H1 (cell line): ENCODE data around the gene GNAO1. TPM values are rescaled to one million over a fixed set of nuclear protein-coding genes. Genes with fewer than 3 reads are reported as not detected.
A peak's percentile ranks its signal among the peaks of the same experiment; 100 is the strongest.

Experiments
- CTCF ChIA-PET: fragments of 300-600 bp; sonication (Branson Sonifier 250); formaldehyde crosslinking; loops from one replicate; lab custom pipeline; 2021; ENCODE audit not compliant: partially characterized antibody; lab: Charles Lee
- POLR2A ChIA-PET: fragments of 300-600 bp; sonication (Branson Sonifier 250); formaldehyde crosslinking; loops from one replicate; lab custom pipeline; 2021; ENCODE audit warnings: inconsistent platforms; ENCODE audit not compliant: partially characterized antibody; lab: Charles Lee
- DNase-seq, 2 experiments: peaks; one replicate each; pipeline versions ENCODE4 v3.0.0 to v3.0.0-alpha.2; 2010 to 2022; ENCODE audit warnings: low spot score in 2 of 2, low read depth in 1 of 2, mixed read lengths in 1 of 2
- FAIRE-seq: peaks from 2 replicates; lab custom pipeline; 2011; peaks lifted over from hg19 to GRCh38; lab: Jason Lieb, UNC
- H2AFZ ChIP-seq: 2 replicates; pipeline ENCODE4 v1.8.1; 2012; ENCODE audit warnings: low read length, inconsistent platforms
- H2AK5ac ChIP-seq: 2 replicates; pipeline ENCODE4 v1.6.1; 2013; ENCODE audit warnings: low read depth, low read length
- H2BK120ac ChIP-seq: replicated peaks from 2 replicates; pipeline ENCODE3; 2013; ENCODE audit warnings: low read depth, low read length, inconsistent platforms
- H2BK12ac ChIP-seq: 2 replicates; pipeline ENCODE4 v1.6.1; 2013; ENCODE audit warnings: low read depth, low read length
- H2BK15ac ChIP-seq: 2 replicates; pipeline ENCODE4 v1.6.1; 2013; ENCODE audit warnings: low read length
- H2BK20ac ChIP-seq: 2 replicates; pipeline ENCODE4 v1.6.1; 2013; ENCODE audit warnings: low read length
- H2BK5ac ChIP-seq: 2 replicates; pipeline ENCODE4 v1.6.1; 2013; ENCODE audit warnings: low read depth, low read length
- H3K14ac ChIP-seq: 2 replicates; pipeline ENCODE4 v1.6.1; 2013; ENCODE audit warnings: inconsistent platforms; ENCODE audit not compliant: insufficient read length
- H3K18ac ChIP-seq: 2 replicates; pipeline ENCODE4 v1.6.1; 2013; ENCODE audit warnings: low read length; ENCODE audit errors: extremely low read depth
- H3K23ac ChIP-seq: 2 replicates; pipeline ENCODE4 v1.6.1; 2013; ENCODE audit warnings: inconsistent platforms; ENCODE audit not compliant: insufficient read length
- H3K23me2 ChIP-seq: 2 replicates; pipeline ENCODE4 v1.6.1; 2013; ENCODE audit warnings: low read depth, low read length
- H3K27ac ChIP-seq: 2 replicates; pipeline ENCODE4 v1.6.1; 2011; ENCODE audit warnings: low read depth, low read length, inconsistent platforms
- H3K27me3 ChIP-seq, 4 experiments: replicated peaks in 1 of 4; 1 replicate in 1 of 4; 2 replicates in 3 of 4; pipeline versions ENCODE4 v1.6.1 to v1.8.1; 2011 to 2013; ENCODE audit warnings: low read length in 3 of 4, mild to moderate bottlenecking in 3 of 4, inconsistent platforms in 2 of 4, mixed read lengths in 2 of 4, moderate library complexity in 1 of 4; ENCODE audit not compliant: control insufficient read depth in 3 of 4, insufficient read depth in 3 of 4; ENCODE audit errors: extremely low read depth in 1 of 4
- H3K36me3 ChIP-seq, 4 experiments: 2 replicates each; pipeline versions ENCODE4 v1.6.1 to v1.8.1; 2011 to 2013; ENCODE audit warnings: mild to moderate bottlenecking in 4 of 4, low read length in 3 of 4, moderate library complexity in 2 of 4, control low read depth in 1 of 4, inconsistent platforms in 1 of 4; ENCODE audit not compliant: insufficient read depth in 4 of 4, control insufficient read depth in 2 of 4
- H3K4ac ChIP-seq: replicated peaks from 2 replicates; pipeline ENCODE3; 2013; ENCODE audit warnings: low read length, low read depth, mixed read lengths, inconsistent platforms; ENCODE audit not compliant: insufficient read length
- H3K4me1 ChIP-seq, 4 experiments: replicated peaks in 1 of 4; 1 replicate in 1 of 4; 2 replicates in 3 of 4; pipeline versions ENCODE4 v1.6.1 to v1.8.1; 2011 to 2013; ENCODE audit warnings: low read length in 3 of 4, inconsistent platforms in 2 of 4, mixed read lengths in 1 of 4; ENCODE audit not compliant: insufficient read depth in 4 of 4, control insufficient read depth in 3 of 4
- H3K4me2 ChIP-seq, 2 experiments: 2 replicates each; pipeline versions ENCODE4 v1.6.1 to v1.8.1; 2011 to 2013; ENCODE audit warnings: low read depth in 2 of 2, low read length in 2 of 2, control low read depth in 1 of 2, inconsistent platforms in 1 of 2, mild to moderate bottlenecking in 1 of 2; ENCODE audit not compliant: insufficient read depth in 1 of 2
- H3K4me3 ChIP-seq, 4 experiments: fragments of 200-600, 300-600 bp in 1 of 4; sonication (generic), shearing (Covaris generic), sonication (Bioruptor Twin) in 1 of 4; 2 replicates each; pipeline versions ENCODE4 v1.5.1 to v1.8.1; 2011 to 2016; ENCODE audit warnings: low read length in 4 of 4, low read depth in 3 of 4, control low read depth in 2 of 4, inconsistent platforms in 2 of 4, mild to moderate bottlenecking in 2 of 4, mixed read lengths in 1 of 4, moderate library complexity in 1 of 4; ENCODE audit not compliant: insufficient read depth in 2 of 4; ENCODE audit errors: extremely low read depth in 1 of 4
- H3K56ac ChIP-seq: replicated peaks from 2 replicates; pipeline ENCODE3; 2013; ENCODE audit warnings: low read depth, mild to moderate bottlenecking, mixed read lengths, low read length, inconsistent platforms; ENCODE audit not compliant: insufficient read length
- H3K79me1 ChIP-seq: 2 replicates; pipeline ENCODE4 v1.6.1; 2013; ENCODE audit warnings: low read depth, low read length, control low read depth
- H3K79me2 ChIP-seq, 2 experiments: 2 replicates each; pipeline versions ENCODE4 v1.6.1 to v1.8.1; 2012 to 2013; ENCODE audit warnings: low read length in 2 of 2, mild to moderate bottlenecking in 2 of 2, inconsistent platforms in 1 of 2; ENCODE audit not compliant: insufficient read depth in 2 of 2, control insufficient read depth in 1 of 2
- H3K9ac ChIP-seq, 4 experiments: replicated peaks in 1 of 4; 1 replicate in 1 of 4; 2 replicates in 3 of 4; pipeline versions ENCODE4 v1.6.1 to v1.8.1; 2011 to 2013; ENCODE audit warnings: low read depth in 3 of 4, low read length in 3 of 4, control low read depth in 2 of 4, mild to moderate bottlenecking in 2 of 4, moderate library complexity in 2 of 4, inconsistent platforms in 1 of 4; ENCODE audit errors: extremely low read depth in 1 of 4
- H3K9me3 ChIP-seq, 2 experiments: 2 replicates each; pipeline versions ENCODE4 v1.6.1 to v1.8.1; 2012 to 2013; ENCODE audit warnings: mild to moderate bottlenecking in 2 of 2, moderate library complexity in 2 of 2, control low read depth in 1 of 2, inconsistent platforms in 1 of 2, low read depth in 1 of 2, low read length in 1 of 2, mixed read lengths in 1 of 2; ENCODE audit not compliant: insufficient read depth in 2 of 2
- H4K20me1 ChIP-seq, 2 experiments: replicated peaks in 1 of 2; 2 replicates each; pipeline versions ENCODE3 to v1.8.1; 2011 to 2013; ENCODE audit warnings: inconsistent platforms in 2 of 2, low read length in 2 of 2, mild to moderate bottlenecking in 1 of 2; ENCODE audit not compliant: insufficient read depth in 2 of 2, control insufficient read depth in 1 of 2
- H4K5ac ChIP-seq: 2 replicates; pipeline ENCODE4 v1.6.1; 2013; ENCODE audit warnings: low read length, low read depth, mixed read lengths, inconsistent platforms; ENCODE audit not compliant: insufficient read length
- H4K8ac ChIP-seq: 2 replicates; pipeline ENCODE4 v1.8.0; 2013; ENCODE audit warnings: mild to moderate bottlenecking, moderate library complexity, low read length, inconsistent platforms; ENCODE audit not compliant: insufficient read depth; ENCODE audit errors: extremely low read depth
- H4K91ac ChIP-seq: replicated peaks from 2 replicates; pipeline ENCODE3; 2013; ENCODE audit warnings: low read length, mixed read lengths, inconsistent platforms; ENCODE audit not compliant: insufficient read length
- CBX5 ChIP-seq: fragments of 300-800, 300-1000 bp; sonication (generic); IDR thresholded peaks from 2 replicates; pipeline ENCODE4 v1.7.1; 2016; ENCODE audit warnings: antibody characterized with exemption, low read length, low read depth
- POLR2A ChIP-seq, 2 experiments: IDR thresholded peaks; 1 replicate in 1 of 2; 2 replicates in 1 of 2; pipeline ENCODE4 v1.6.1; 2011; ENCODE audit warnings: low read depth in 2 of 2, low read length in 2 of 2, mild to moderate bottlenecking in 2 of 2; ENCODE audit errors: control extremely low read depth in 1 of 2
- WGBS, 2 experiments: shearing (Covaris generic) in 1 of 2; methylation state at CpG; one replicate each; pipeline versions ENCODE4 v1.1.6 to v1.1.7; 2013 to 2015; ENCODE audit warnings: low lambda C conversion rate in 2 of 2, mixed read lengths in 2 of 2, inconsistent platforms in 1 of 2, low coverage in 1 of 2, missing lambda C conversion rate in 1 of 2; ENCODE audit not compliant: insufficient replicate concordance in 2 of 2, insufficient coverage in 1 of 2, insufficient read length in 1 of 2; ENCODE audit errors: extremely low coverage in 1 of 2, missing lambda C conversion rate in 1 of 2; 5-methylcytosine and 5-hydroxymethylcytosine counted together
- polyA plus RNA-seq, 7 experiments: library from polyadenylated mRNA; depleted of rRNA in 3 of 7; stranded (reverse) in 5 of 7; unstranded in 2 of 7; fragments of >200 nt in 5 of 7; fragments of 200-250 nt in 2 of 7; gene quantifications; 1 replicate in 5 of 7; 2 replicates in 1 of 7; 4 replicates in 1 of 7; pipeline versions ENCODE4 v1.2.1 to v1.2.3, GENCODE V29; 2011 to 2013; ENCODE audit warnings: missing spikeins in 2 of 7, mixed read lengths in 2 of 7
- total RNA-seq: library from RNA; stranded (reverse); fragmentation: NEBNext Ultra II Directional; extraction: Animal tissue kit (Norgen Biotek cat#: 25700); gene quantifications from 2 replicates; pipeline ENCODE4 v1.2.1, GENCODE V29; 2021

GNAO1 gene
- total and polyA plus RNA-seq, 2 of the 8 experiments (the other 6 are each of a cell fraction or from before 2014, with no cell fraction given) = 6.7 to 34.4 TPM

GRCh38 chr16:56289416-56289815 lies 98.1 kb downstream of the GNAO1 start:
- Histone ChIP-seq H3K36me3 (no peaks in the 10 kb centered on the region), H3K4ac (no peak overlapping the region), H2AK5ac (no peak overlapping the region), H2BK20ac (no peak overlapping the region), H2BK5ac (no peak overlapping the region), H3K4me3 (no peak overlapping the region), H2AFZ (no peak overlapping the region), H4K8ac (no peak overlapping the region), H3K79me2 (no peaks in the 10 kb centered on the region), H2BK15ac (0 out of 2 replicates have a peak overlapping the region, but pooled peaks have one; percentile 22), H4K91ac (no peak overlapping the region), H3K56ac (no peak overlapping the region), H3K4me2 (no peak overlapping the region), H4K5ac (no peak overlapping the region), H2BK120ac (no peak overlapping the region), H3K27me3 (no peaks in the 10 kb centered on the region; a peak in 1 of 7 replicates), H3K79me1 (no peaks in the 10 kb centered on the region), H3K23ac (no peak overlapping the region), H2BK12ac (0 out of 2 replicates have a peak overlapping the region, but pooled peaks have one; percentile 13), H3K27ac (no peak overlapping the region), H3K18ac (no peak overlapping the region), H3K23me2 (no peaks in the 10 kb centered on the region; the same call in 1 of the 2 replicates), H3K9ac (no peak overlapping the region), H4K20me1 (no peaks in the 10 kb centered on the region), H3K9me3 (no peaks in the 10 kb centered on the region), H3K4me1 (peaks cover 0 to 10% (median 3%) of the 10 kb centered on the region in 4 experiments; a peak in 5 of 7 replicates), H3K14ac (no peak overlapping the region)
- ChIA-PET POLR2A (no interaction called here), CTCF (interaction anchor here (0.8 to 2.1 kb wide), 7 partner anchors 9 to 29 kb away, joined by 3 to 8 read pairs (median 4); no protein-coding TSS in a partner anchor)
- DNase-seq = no peak
- WGBS, 2 experiments = 92% methylated on average over 9 of the region's 9 CpGs; no CpG with 5 or more reads in 1 of the 2 experiments
- FAIRE-seq = no peak
- TF ChIP-seq POLR2A (IDR thresholded peaks at IDR 0.05; ENCODE audit: control extremely low read depth in 1 of 2, low read depth in 2 of 2, low read length in 2 of 2) = no peak
- no peak for TF ChIP-seq CBX5
